Astrocyte (in vitro differentiated cells and primary cell): Measurements from ENCODE around the gene XAGE1B. TPM values are rescaled to one million over a fixed set of nuclear protein-coding genes. Genes with fewer than 3 reads are reported as not detected.
"Not testable (repeated sequence)": the region's sequence is repeated elsewhere in the genome, so short reads cannot be mapped to it uniquely, and the experiment has no call there.

Experiments used
- DNase-seq: peaks from one replicate; pipeline ENCODE4 v3.0.0-alpha.2; 2010; ENCODE audit warnings: low read depth
- FAIRE-seq: peaks from 2 replicates; lab custom pipeline; 2011; peaks lifted over from hg19 to GRCh38; lab: Jason Lieb, UNC
- H2AFZ ChIP-seq: 2 replicates; pipeline ENCODE4 v1.6.0; 2012; ENCODE audit warnings: low read depth, low read length, inconsistent platforms
- H3K27ac ChIP-seq: 2 replicates; pipeline ENCODE4 v1.5.1; 2011; ENCODE audit warnings: low read depth, low read length, inconsistent platforms
- H3K27me3 ChIP-seq: 2 replicates; pipeline ENCODE4 v1.6.0; 2011; ENCODE audit warnings: low read length, inconsistent platforms; ENCODE audit not compliant: insufficient read depth
- H3K36me3 ChIP-seq: 2 replicates; pipeline ENCODE4 v1.5.1; 2011; ENCODE audit warnings: low read length, inconsistent platforms; ENCODE audit not compliant: insufficient read depth
- H3K4me1 ChIP-seq: 2 replicates; pipeline ENCODE4 v1.5.1; 2011; ENCODE audit warnings: low read length, inconsistent platforms; ENCODE audit not compliant: insufficient read depth
- H3K4me2 ChIP-seq: 2 replicates; pipeline ENCODE4 v1.6.0; 2012; ENCODE audit warnings: low read length, inconsistent platforms
- H3K4me3 ChIP-seq: 2 replicates; pipeline ENCODE4 v1.5.1; 2011; ENCODE audit warnings: low read depth, mild to moderate bottlenecking, low read length, inconsistent platforms; ENCODE audit not compliant: insufficient read depth
- H3K79me2 ChIP-seq: 2 replicates; pipeline ENCODE4 v1.6.0; 2012; ENCODE audit warnings: mild to moderate bottlenecking, low read length, inconsistent platforms; ENCODE audit not compliant: insufficient read depth
- H3K9ac ChIP-seq: 2 replicates; pipeline ENCODE4 v1.6.0; 2012; ENCODE audit warnings: mild to moderate bottlenecking, low read length, inconsistent platforms
- H3K9me3 ChIP-seq: 2 replicates; pipeline ENCODE4 v1.5.1; 2012; ENCODE audit warnings: low read depth, mild to moderate bottlenecking, low read length, inconsistent platforms; ENCODE audit not compliant: insufficient read depth
- H4K20me1 ChIP-seq: 2 replicates; pipeline ENCODE4 v1.6.0; 2012; ENCODE audit warnings: low read length, inconsistent platforms; ENCODE audit not compliant: insufficient read depth
- H3K27ac Mint-ChIP-seq: one replicate; pipeline ENCODE4 v1.8.0; 2021; ENCODE audit warnings: mild to moderate bottlenecking, mixed read lengths; ENCODE audit not compliant: unreplicated experiment
- H3K27me3 Mint-ChIP-seq: one replicate; pipeline ENCODE4 v1.8.0; 2021; ENCODE audit warnings: low read depth, mixed read lengths; ENCODE audit not compliant: unreplicated experiment
- H3K36me3 Mint-ChIP-seq: one replicate; pipeline ENCODE4 v1.8.0; 2021; ENCODE audit warnings: low read depth, mixed read lengths; ENCODE audit not compliant: unreplicated experiment
- H3K4me1 Mint-ChIP-seq: one replicate; pipeline ENCODE4 v1.8.0; 2021; ENCODE audit warnings: low read depth, mixed read lengths; ENCODE audit not compliant: unreplicated experiment
- H3K4me3 Mint-ChIP-seq: one replicate; pipeline ENCODE4 v1.8.0; 2021; ENCODE audit warnings: mild to moderate bottlenecking, moderate library complexity, mixed read lengths; ENCODE audit not compliant: unreplicated experiment
- H3K9me3 Mint-ChIP-seq: one replicate; pipeline ENCODE4 v1.8.0; 2021; ENCODE audit warnings: mild to moderate bottlenecking, mixed read lengths; ENCODE audit not compliant: unreplicated experiment
- EZH2 ChIP-seq: IDR thresholded peaks from 2 replicates; pipeline ENCODE4 v1.6.1; 2012; ENCODE audit warnings: mild to moderate bottlenecking, low read length, inconsistent platforms; ENCODE audit not compliant: insufficient read depth
- total RNA-seq: library from RNA; stranded (reverse); gene quantifications from 2 replicates; pipeline ENCODE4 v1.2.1, GENCODE V29; 2021
- TF ChIP-seq, protein P1 (sequence below): IDR thresholded peaks from 2 replicates; pipeline ENCODE4 v1.5.1; 2011; ENCODE audit warnings: low read depth, mild to moderate bottlenecking, inconsistent platforms, low read length, moderate library complexity; ENCODE audit not compliant: insufficient read depth

Gene XAGE1B
- total RNA-seq, 1 donor from 2014 or later = not detected

DNA sequence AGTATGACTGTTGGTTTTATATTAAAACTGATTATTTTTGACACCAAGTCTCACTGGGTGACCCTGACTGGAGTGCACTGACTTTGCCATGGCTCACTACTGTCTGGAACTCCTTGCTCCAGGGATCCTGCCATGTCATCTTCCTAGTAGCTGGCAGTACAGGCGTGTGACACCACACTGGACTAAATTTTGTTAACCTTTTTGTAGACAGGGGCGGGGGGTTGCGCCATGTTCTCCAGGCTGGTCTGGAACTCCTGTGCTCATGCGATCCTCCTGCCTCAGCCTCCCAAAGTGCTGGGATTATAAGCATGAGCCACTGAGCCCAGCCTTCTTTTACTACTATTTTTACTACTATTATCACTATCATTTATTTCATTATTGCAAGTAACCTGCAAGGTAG, 12.3 kb downstream of the XAGE1B start:
- Histone ChIP-seq H3K9ac (no peak overlapping the region), H2AFZ (no peak overlapping the region), H3K9me3 (no peaks in the 10 kb centered on the region), H3K4me3 (no peak overlapping the region), H4K20me1 (no peaks in the 10 kb centered on the region), H3K27me3 (no peaks in the 10 kb centered on the region), H3K4me2 (no peak overlapping the region), H3K4me1 (no peaks in the 10 kb centered on the region), H3K27ac (no peak overlapping the region), H3K79me2 (no peaks in the 10 kb centered on the region), H3K36me3 (no peaks in the 10 kb centered on the region)
- TF ChIP-seq, protein P1, sequence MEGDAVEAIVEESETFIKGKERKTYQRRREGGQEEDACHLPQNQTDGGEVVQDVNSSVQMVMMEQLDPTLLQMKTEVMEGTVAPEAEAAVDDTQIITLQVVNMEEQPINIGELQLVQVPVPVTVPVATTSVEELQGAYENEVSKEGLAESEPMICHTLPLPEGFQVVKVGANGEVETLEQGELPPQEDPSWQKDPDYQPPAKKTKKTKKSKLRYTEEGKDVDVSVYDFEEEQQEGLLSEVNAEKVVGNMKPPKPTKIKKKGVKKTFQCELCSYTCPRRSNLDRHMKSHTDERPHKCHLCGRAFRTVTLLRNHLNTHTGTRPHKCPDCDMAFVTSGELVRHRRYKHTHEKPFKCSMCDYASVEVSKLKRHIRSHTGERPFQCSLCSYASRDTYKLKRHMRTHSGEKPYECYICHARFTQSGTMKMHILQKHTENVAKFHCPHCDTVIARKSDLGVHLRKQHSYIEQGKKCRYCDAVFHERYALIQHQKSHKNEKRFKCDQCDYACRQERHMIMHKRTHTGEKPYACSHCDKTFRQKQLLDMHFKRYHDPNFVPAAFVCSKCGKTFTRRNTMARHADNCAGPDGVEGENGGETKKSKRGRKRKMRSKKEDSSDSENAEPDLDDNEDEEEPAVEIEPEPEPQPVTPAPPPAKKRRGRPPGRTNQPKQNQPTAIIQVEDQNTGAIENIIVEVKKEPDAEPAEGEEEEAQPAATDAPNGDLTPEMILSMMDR = no peak
- TF ChIP-seq EZH2 = no peak
- FAIRE-seq = peak; percentile 34
- peaks cover 14% of the 10 kb centered on the region for H3K27me3 Mint-ChIP-seq
- peaks cover 3% of the 10 kb centered on the region for H3K9me3 Mint-ChIP-seq
- no peaks in the 10 kb centered on the region for H3K36me3 Mint-ChIP-seq
- DNase-seq = no peak
- no peak overlapping the region for H3K4me3 Mint-ChIP-seq
- H3K4me1 Mint-ChIP-seq = no peaks in the 10 kb centered on the region
- no peak overlapping the region for H3K27ac Mint-ChIP-seq

- not testable (repeated sequence) for H3K4me1 ChIP-seq, H3K27me3 Mint-ChIP-seq, H4K20me1 ChIP-seq, H3K4me1 Mint-ChIP-seq, H3K9ac ChIP-seq, FAIRE-seq, H3K27ac Mint-ChIP-seq, H2AFZ ChIP-seq, DNase-seq, H3K9me3 ChIP-seq, H3K79me2 ChIP-seq, H3K36me3 ChIP-seq, H3K9me3 Mint-ChIP-seq, H3K4me3 ChIP-seq, H3K4me3 Mint-ChIP-seq, H3K27me3 ChIP-seq, H3K4me2 ChIP-seq, H3K36me3 Mint-ChIP-seq, H3K27ac ChIP-seq
Observed at GRCh38 chrX:52501362-52501761, 15.5 kb downstream of the XAGE1B start.

- not testable (repeated sequence) for H3K36me3 Mint-ChIP-seq, H2AFZ ChIP-seq, H3K9me3 ChIP-seq, H4K20me1 ChIP-seq, H3K36me3 ChIP-seq, H3K9me3 Mint-ChIP-seq, H3K4me2 ChIP-seq, H3K79me2 ChIP-seq, H3K27me3 Mint-ChIP-seq, H3K4me1 ChIP-seq, H3K27ac ChIP-seq, H3K27ac Mint-ChIP-seq, H3K9ac ChIP-seq, H3K4me1 Mint-ChIP-seq, DNase-seq, H3K4me3 ChIP-seq, H3K4me3 Mint-ChIP-seq, FAIRE-seq, H3K27me3 ChIP-seq
Observed at GRCh38 chrX:52496419-52496772, 20.5 kb downstream of the XAGE1B start.

DNA sequence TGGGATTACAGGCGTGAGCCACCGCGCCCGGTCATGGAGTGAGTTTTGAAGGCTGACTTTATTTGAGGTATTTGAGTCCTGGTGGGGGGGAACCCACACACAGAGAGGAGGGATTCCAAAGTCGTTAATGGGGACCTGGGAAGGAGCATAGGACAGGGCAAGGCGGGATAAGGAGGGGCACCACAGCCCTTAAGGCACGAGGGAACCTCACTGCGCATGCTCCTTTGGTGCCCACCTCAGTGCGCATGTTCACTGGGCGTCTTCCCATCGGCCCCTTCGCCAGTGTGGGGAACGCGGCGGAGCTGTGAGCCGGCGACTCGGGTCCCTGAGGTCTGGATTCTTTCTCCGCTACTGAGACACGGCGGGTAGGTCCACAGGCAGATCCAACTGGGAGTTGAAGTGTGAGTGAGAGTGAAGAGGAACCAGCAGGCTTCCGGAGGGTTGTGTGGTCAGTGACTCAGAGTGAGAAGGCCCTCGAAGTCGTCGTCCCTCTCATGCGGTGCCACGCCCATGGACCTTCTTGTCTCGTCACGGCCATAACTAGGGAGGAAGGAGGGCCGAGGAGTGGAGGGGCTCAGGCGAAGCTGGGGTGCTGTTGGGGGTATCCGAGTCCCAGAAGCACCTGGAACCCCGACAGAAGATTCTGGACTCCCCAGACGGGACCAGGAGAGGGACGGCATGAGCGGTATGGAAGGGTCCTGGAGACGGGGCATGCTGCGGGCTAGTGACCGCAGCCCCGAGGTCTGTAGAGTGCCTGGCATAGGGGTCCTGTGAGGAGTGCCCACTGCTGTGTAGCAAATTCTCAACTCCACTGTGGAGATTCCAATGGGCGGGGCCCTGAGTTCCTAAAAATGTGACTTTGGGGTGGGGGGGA, 21.1 kb downstream of the XAGE1B start, which contains the start of gene XAGE1A:
TSS of gene XAGE1A (plus strand) at position 264 of the 874 bp plus-strand sequence. CDS start 1,554 bp downstream, outside the sequence.
- FAIRE-seq, H3K9me3 ChIP-seq, H3K27me3 Mint-ChIP-seq, H3K36me3 ChIP-seq, H3K27ac Mint-ChIP-seq, H2AFZ ChIP-seq, H3K4me3 ChIP-seq, H3K9ac ChIP-seq, H4K20me1 ChIP-seq, H3K4me3 Mint-ChIP-seq, H3K4me1 Mint-ChIP-seq, DNase-seq, H3K4me2 ChIP-seq, H3K4me1 ChIP-seq, H3K9me3 Mint-ChIP-seq, H3K36me3 Mint-ChIP-seq, H3K27me3 ChIP-seq, H3K27ac ChIP-seq, H3K79me2 ChIP-seq: not testable (repeated sequence)

DNA sequence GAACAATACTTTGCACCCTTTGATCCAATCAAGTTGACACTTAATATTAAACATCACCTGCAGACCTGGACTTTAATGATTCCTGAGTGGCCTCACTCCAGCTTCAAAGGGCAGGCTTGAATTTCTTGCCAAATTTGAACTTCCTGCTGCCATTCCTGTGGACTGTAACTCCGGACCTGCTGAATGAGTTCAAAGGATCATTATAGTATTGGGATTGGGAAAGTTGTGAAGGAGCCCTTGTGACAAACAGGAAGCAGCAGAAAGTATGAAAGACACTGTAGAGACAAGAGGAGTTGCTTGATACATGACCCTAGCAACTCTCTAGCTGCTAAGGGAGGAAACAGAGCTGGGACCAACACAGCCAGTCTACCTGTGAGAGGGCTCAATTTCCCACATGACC, 45.6 kb downstream of the XAGE1B start:
- H3K4me3 Mint-ChIP-seq, H3K9ac ChIP-seq, H3K9me3 Mint-ChIP-seq, H3K36me3 ChIP-seq, H3K27ac ChIP-seq, H3K27me3 ChIP-seq, FAIRE-seq, H3K36me3 Mint-ChIP-seq, H3K79me2 ChIP-seq, DNase-seq, H3K4me1 ChIP-seq, H2AFZ ChIP-seq, H3K27ac Mint-ChIP-seq, H3K4me2 ChIP-seq, H3K4me3 ChIP-seq, H3K27me3 Mint-ChIP-seq, H3K9me3 ChIP-seq, H3K4me1 Mint-ChIP-seq, H4K20me1 ChIP-seq: not testable (repeated sequence)
